Liver (tissue), 9 donors: ENCODE data around the gene ANKRD17. TPM values are rescaled to one million over a fixed set of nuclear protein-coding genes. Genes with fewer than 3 reads are reported as not detected.

ENCODE experiments used
- DNase-seq: peaks from one replicate; pipeline ENCODE4 v3.0.0-alpha.2; 2017; ENCODE audit warnings: low spot score
- H3K27ac ChIP-seq, 2 donors: one replicate each; pipeline ENCODE4 v1.7.0; 2013; ENCODE audit warnings: inconsistent platforms in 2 of 2, low read length in 2 of 2, control low read depth in 1 of 2, low read depth in 1 of 2, mild to moderate bottlenecking in 1 of 2
- H3K27me3 ChIP-seq, 4 donors: one replicate each; pipeline versions ENCODE4 v1.6.1 to v1.7.0; 2013; ENCODE audit warnings: low read length in 3 of 4, inconsistent platforms in 1 of 4, mild to moderate bottlenecking in 1 of 4, moderate library complexity in 1 of 4; ENCODE audit not compliant: control insufficient read depth in 4 of 4, insufficient read depth in 4 of 4
- H3K36me3 ChIP-seq, 4 donors: one replicate each; pipeline versions ENCODE4 v1.6.1 to v1.7.0; 2013; ENCODE audit warnings: low read length in 3 of 4, mild to moderate bottlenecking in 3 of 4, low read depth in 1 of 4, moderate library complexity in 1 of 4; ENCODE audit not compliant: control insufficient read depth in 4 of 4, insufficient read depth in 3 of 4
- H3K4me1 ChIP-seq, 4 donors: one replicate each; pipeline versions ENCODE4 v1.6.1 to v1.7.0; 2013; ENCODE audit warnings: low read length in 3 of 4, mild to moderate bottlenecking in 3 of 4, moderate library complexity in 1 of 4; ENCODE audit not compliant: control insufficient read depth in 4 of 4, insufficient read depth in 4 of 4
- H3K4me3 ChIP-seq, 3 donors: one replicate each; pipeline versions ENCODE4 v1.6.1 to v1.7.0; 2013; ENCODE audit warnings: low read length in 3 of 3, control low read depth in 1 of 3, low read depth in 1 of 3, mild to moderate bottlenecking in 1 of 3
- H3K9ac ChIP-seq, 2 donors: one replicate each; pipeline ENCODE4 v1.7.0; 2013; ENCODE audit warnings: low read length in 2 of 2, mild to moderate bottlenecking in 2 of 2, moderate library complexity in 2 of 2, control low read depth in 1 of 2, low read depth in 1 of 2
- H3K9me3 ChIP-seq, 4 donors: one replicate each; pipeline versions ENCODE4 v1.6.1 to v1.7.0; 2013; ENCODE audit warnings: low read length in 3 of 4; ENCODE audit not compliant: control insufficient read depth in 4 of 4
- ATF3 ChIP-seq: IDR thresholded peaks from 2 replicates; pipeline ENCODE4 v1.6.1; 2016; ENCODE audit warnings: antibody characterized with exemption
- CTCF ChIP-seq: fragments of 150-350 bp; IDR thresholded peaks from 2 replicates; pipeline ENCODE4 v1.5.1; 2017; ENCODE audit warnings: improper control_type of control experiment, low read depth, low read length; ENCODE audit not compliant: missing input control
- EGR1 ChIP-seq, 2 donors: IDR thresholded peaks; 2 replicates each; pipeline ENCODE4 v1.6.1; 2016 to 2018; ENCODE audit warnings: antibody characterized with exemption in 2 of 2, low read depth in 2 of 2
- FOXA1 ChIP-seq: IDR thresholded peaks from 2 replicates; pipeline ENCODE4 v1.6.1; 2016; ENCODE audit warnings: antibody characterized with exemption
- FOXA2 ChIP-seq: IDR thresholded peaks from 2 replicates; pipeline ENCODE4 v1.6.1; 2016; ENCODE audit warnings: antibody characterized with exemption
- GABPA ChIP-seq, 2 donors: IDR thresholded peaks in 1 of 2; conservative IDR thresholded peaks in 1 of 2; 2 replicates each; pipeline ENCODE4 v1.6.1; 2016; ENCODE audit warnings: antibody characterized with exemption in 2 of 2, mild to moderate bottlenecking in 1 of 2, moderate library complexity in 1 of 2
- HNF4A ChIP-seq, 2 donors: conservative IDR thresholded peaks; 2 replicates each; pipeline ENCODE4 v1.6.1; 2016; ENCODE audit warnings: antibody characterized with exemption in 2 of 2, mild to moderate bottlenecking in 2 of 2
- HNF4G ChIP-seq: IDR thresholded peaks from 2 replicates; pipeline ENCODE4 v1.6.1; 2016; ENCODE audit warnings: antibody characterized with exemption
- JUND ChIP-seq, 2 donors: IDR thresholded peaks; 2 replicates each; pipeline ENCODE4 v1.6.1; 2016; ENCODE audit warnings: antibody characterized with exemption in 2 of 2
- MAX ChIP-seq: IDR thresholded peaks from 2 replicates; pipeline ENCODE4 v1.6.1; 2016; ENCODE audit warnings: antibody characterized with exemption
- NR2F2 ChIP-seq: IDR thresholded peaks from 2 replicates; pipeline ENCODE4 v1.6.1; 2016; ENCODE audit warnings: antibody characterized with exemption
- RAD21 ChIP-seq, 2 donors: IDR thresholded peaks; 2 replicates each; pipeline ENCODE4 v1.6.1; 2016; ENCODE audit warnings: antibody characterized with exemption in 2 of 2, mild to moderate bottlenecking in 2 of 2
- RXRA ChIP-seq, 2 donors: IDR thresholded peaks; 2 replicates each; pipeline ENCODE4 v1.6.1; 2017 to 2018; ENCODE audit warnings: antibody characterized with exemption in 2 of 2, mild to moderate bottlenecking in 1 of 2
- SP1 ChIP-seq: IDR thresholded peaks from 2 replicates; pipeline ENCODE4 v1.6.1; 2018; ENCODE audit warnings: antibody characterized with exemption, mild to moderate bottlenecking
- TAF1 ChIP-seq: conservative IDR thresholded peaks from 2 replicates; pipeline ENCODE4 v1.6.1; 2016; ENCODE audit warnings: antibody characterized with exemption, mild to moderate bottlenecking
- YY1 ChIP-seq: IDR thresholded peaks from 2 replicates; pipeline ENCODE4 v1.6.1; 2016; ENCODE audit warnings: antibody characterized with exemption, mild to moderate bottlenecking
- ZBTB33 ChIP-seq: IDR thresholded peaks from 2 replicates; pipeline ENCODE4 v1.6.1; 2016; ENCODE audit warnings: antibody characterized with exemption
- WGBS: extraction: QIAGEN DNeasy Blood & Tissue Kit; methylation state at CpG from one replicate; pipeline ENCODE4 v1.1.7; 2013; 5-methylcytosine and 5-hydroxymethylcytosine counted together
- polyA plus RNA-seq, 2 donors: library from polyadenylated mRNA; stranded (reverse) in 1 of 2; unstranded in 1 of 2; fragments of 200-250 nt in 1 of 2; fragments of >200 nt in 1 of 2; fragmentation: Nextera tagmentation in 1 of 2; extraction: Ambion mirVana in 1 of 2; gene quantifications; one replicate each; pipeline versions ENCODE4 v1.2.1 to v1.2.3, GENCODE V29; 2013 to 2015
- total RNA-seq, 2 donors: library from RNA; depleted of rRNA; stranded (reverse); fragments of >200 nt; gene quantifications; one replicate each; pipeline ENCODE4 v1.2.3, GENCODE V29; 2014
- TF ChIP-seq, protein P1 (sequence below): IDR thresholded peaks from 2 replicates; pipeline ENCODE4 v1.6.1; 2016; ENCODE audit warnings: antibody characterized with exemption, mild to moderate bottlenecking
- donor health status: healthy.
- donor health status: healthy.
- donor health status: healthy.
- donor health status: healthy.
- donor health status: healthy.

ANKRD17 gene
- total and polyA plus RNA-seq, 4 donors: 11.6 to 38.5 (median 19.7) TPM

DNA sequence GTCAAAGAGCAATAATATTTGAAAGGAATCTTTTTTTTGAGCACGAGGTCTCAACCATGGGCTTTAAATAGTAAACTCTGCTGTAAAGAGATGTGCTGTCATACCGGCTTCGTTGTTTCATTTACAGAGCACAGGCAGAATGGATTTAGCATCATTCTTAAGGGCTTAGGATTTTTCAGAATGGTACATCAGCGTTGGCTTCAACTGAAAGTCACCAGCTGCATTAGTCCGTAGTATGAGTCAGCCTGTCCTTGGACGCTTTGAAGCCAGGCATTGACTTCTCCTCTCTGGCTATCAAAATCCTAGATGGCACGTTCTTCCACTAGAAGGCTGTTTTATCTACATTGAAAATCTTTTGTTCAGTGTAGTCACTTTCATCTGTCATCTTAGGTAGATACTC lies 212.7 kb downstream of the ANKRD17 start:
- H3K4me1 ChIP-seq: no peaks in the 10 kb centered on the region
- no peaks in the 10 kb centered on the region for H3K9me3 ChIP-seq
- WGBS: 94% methylated on average over 7 of the region's 7 CpGs
- H3K9ac ChIP-seq: no peak overlapping the region
- H3K27me3 ChIP-seq: no peaks in the 10 kb centered on the region
- TF ChIP-seq MAX (no peak), HNF4A (conservative IDR thresholded peaks at IDR 0.05) (no peak), GABPA (IDR thresholded peaks at IDR 0.05 in 1 of 2, conservative IDR thresholded peaks at IDR 0.05 in 1 of 2) (no peak), ZBTB33 (no peak), JUND (IDR thresholded peaks at IDR 0.05) (no peak), NR2F2 (no peak)
- H3K27ac ChIP-seq: no peak overlapping the region
- H3K4me3 ChIP-seq: no peak overlapping the region
- no peak for DNase-seq
- H3K36me3 ChIP-seq: no peaks in the 10 kb centered on the region

- Histone ChIP-seq H3K9me3 (peaks cover 3 to 26% (median 15%) of the 10 kb centered on the region in 4 donors), H3K9ac (no peak overlapping the region), H3K36me3 (no peaks in the 10 kb centered on the region), H3K4me1 (no peaks in the 10 kb centered on the region), H3K4me3 (peak overlapping the region in 2 of 3 donors; percentile 14 to 41), H3K27ac (no peak overlapping the region), H3K27me3 (no peaks in the 10 kb centered on the region)
- WGBS: 92% methylated on average over 4 of the region's 4 CpGs
- DNase-seq: no peak
- TF ChIP-seq FOXA2 (no peak), RXRA (IDR thresholded peaks at IDR 0.05) (no peak), RAD21 (IDR thresholded peaks at IDR 0.05) (no peak), SP1 (no peak), CTCF (no peak), JUND (IDR thresholded peaks at IDR 0.05) (no peak), HNF4A (conservative IDR thresholded peaks at IDR 0.05) (no peak), EGR1 (IDR thresholded peaks at IDR 0.05; ENCODE audit: low read depth in 2 of 2) (no peak), HNF4G (no peak), ZBTB33 (no peak), FOXA1 (no peak), YY1 (no peak), TAF1 (no peak), ATF3 (no peak)
- TF ChIP-seq, protein P1, sequence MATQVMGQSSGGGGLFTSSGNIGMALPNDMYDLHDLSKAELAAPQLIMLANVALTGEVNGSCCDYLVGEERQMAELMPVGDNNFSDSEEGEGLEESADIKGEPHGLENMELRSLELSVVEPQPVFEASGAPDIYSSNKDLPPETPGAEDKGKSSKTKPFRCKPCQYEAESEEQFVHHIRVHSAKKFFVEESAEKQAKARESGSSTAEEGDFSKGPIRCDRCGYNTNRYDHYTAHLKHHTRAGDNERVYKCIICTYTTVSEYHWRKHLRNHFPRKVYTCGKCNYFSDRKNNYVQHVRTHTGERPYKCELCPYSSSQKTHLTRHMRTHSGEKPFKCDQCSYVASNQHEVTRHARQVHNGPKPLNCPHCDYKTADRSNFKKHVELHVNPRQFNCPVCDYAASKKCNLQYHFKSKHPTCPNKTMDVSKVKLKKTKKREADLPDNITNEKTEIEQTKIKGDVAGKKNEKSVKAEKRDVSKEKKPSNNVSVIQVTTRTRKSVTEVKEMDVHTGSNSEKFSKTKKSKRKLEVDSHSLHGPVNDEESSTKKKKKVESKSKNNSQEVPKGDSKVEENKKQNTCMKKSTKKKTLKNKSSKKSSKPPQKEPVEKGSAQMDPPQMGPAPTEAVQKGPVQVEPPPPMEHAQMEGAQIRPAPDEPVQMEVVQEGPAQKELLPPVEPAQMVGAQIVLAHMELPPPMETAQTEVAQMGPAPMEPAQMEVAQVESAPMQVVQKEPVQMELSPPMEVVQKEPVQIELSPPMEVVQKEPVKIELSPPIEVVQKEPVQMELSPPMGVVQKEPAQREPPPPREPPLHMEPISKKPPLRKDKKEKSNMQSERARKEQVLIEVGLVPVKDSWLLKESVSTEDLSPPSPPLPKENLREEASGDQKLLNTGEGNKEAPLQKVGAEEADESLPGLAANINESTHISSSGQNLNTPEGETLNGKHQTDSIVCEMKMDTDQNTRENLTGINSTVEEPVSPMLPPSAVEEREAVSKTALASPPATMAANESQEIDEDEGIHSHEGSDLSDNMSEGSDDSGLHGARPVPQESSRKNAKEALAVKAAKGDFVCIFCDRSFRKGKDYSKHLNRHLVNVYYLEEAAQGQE: no peak
Measured at GRCh38 chr4:73037057-73037456, 221.5 kb downstream of the ANKRD17 start.
